CD8-positive, alpha-beta memory T cell (primary cell): ENCODE measurements around the gene MNDA. TPM values are rescaled to one million over a fixed set of nuclear protein-coding genes. Genes with fewer than 3 reads are reported as not detected.

Source experiments
- CTCF ChIA-PET: fragments of 350-600 bp; sonication (Branson Sonifier 250); formaldehyde crosslinking; loops from one replicate; lab custom pipeline; 2021; ENCODE audit warnings: antibody characterized with exemption; lab: Charles Lee
- POLR2A ChIA-PET: fragments of 350-600 bp; sonication (Branson Sonifier 250); formaldehyde crosslinking; loops from one replicate; lab custom pipeline; 2021; ENCODE audit warnings: antibody characterized with exemption; lab: Charles Lee
- DNase-seq, 5 donors: peaks; one replicate each; pipeline versions ENCODE4 v3.0.0 to v3.0.0-alpha.2; 2020 to 2022; ENCODE audit warnings: mixed read lengths in 1 of 5
- H3K27ac ChIP-seq: one replicate; pipeline ENCODE4 v1.7.0; 2013; ENCODE audit warnings: low read depth, mild to moderate bottlenecking, low read length, moderate library complexity
- H3K27me3 ChIP-seq: 2 replicates; pipeline ENCODE4 v1.7.0; 2013; ENCODE audit warnings: low read length, mild to moderate bottlenecking; ENCODE audit not compliant: insufficient read depth, poor library complexity, severe bottlenecking
- H3K36me3 ChIP-seq: 2 replicates; pipeline ENCODE4 v1.7.0; 2013; ENCODE audit warnings: mild to moderate bottlenecking, low read length, moderate library complexity; ENCODE audit not compliant: insufficient read depth
- H3K4me1 ChIP-seq: 2 replicates; pipeline ENCODE4 v1.7.0; 2013; ENCODE audit warnings: mild to moderate bottlenecking, low read length, moderate library complexity; ENCODE audit not compliant: insufficient read depth
- H3K4me3 ChIP-seq: 2 replicates; pipeline ENCODE4 v1.7.0; 2013; ENCODE audit warnings: mild to moderate bottlenecking, low read length
- H3K9me3 ChIP-seq: 2 replicates; pipeline ENCODE4 v1.7.0; 2013; ENCODE audit warnings: mild to moderate bottlenecking, low read length
- H3K27ac Mint-ChIP-seq, 8 donors: one replicate each; pipeline ENCODE4 v1.8.0; 2020 to 2021; ENCODE audit warnings: mixed read lengths in 8 of 8, mild to moderate bottlenecking in 6 of 8, inconsistent platforms in 3 of 8, moderate library complexity in 3 of 8
- H3K27me3 Mint-ChIP-seq, 2 donors: one replicate each; pipeline ENCODE4 v1.8.0; 2020 to 2021; ENCODE audit warnings: mixed read lengths in 2 of 2, mild to moderate bottlenecking in 1 of 2, moderate library complexity in 1 of 2
- H3K36me3 Mint-ChIP-seq, 3 donors: one replicate each; pipeline ENCODE4 v1.8.0; 2020 to 2021; ENCODE audit warnings: mixed read lengths in 3 of 3, inconsistent platforms in 1 of 3, mild to moderate bottlenecking in 1 of 3
- H3K4me1 Mint-ChIP-seq, 3 donors: one replicate each; pipeline ENCODE4 v1.8.0; 2020 to 2021; ENCODE audit warnings: mixed read lengths in 3 of 3, inconsistent platforms in 1 of 3, mild to moderate bottlenecking in 1 of 3
- H3K4me3 Mint-ChIP-seq, 7 donors: one replicate each; pipeline ENCODE4 v1.8.0; 2020 to 2021; ENCODE audit warnings: mixed read lengths in 7 of 7, mild to moderate bottlenecking in 6 of 7, moderate library complexity in 4 of 7, inconsistent platforms in 2 of 7
- H3K9me3 Mint-ChIP-seq, 5 donors: one replicate each; pipeline ENCODE4 v1.8.0; 2020 to 2022; ENCODE audit warnings: mixed read lengths in 5 of 5, mild to moderate bottlenecking in 3 of 5, moderate library complexity in 2 of 5, inconsistent platforms in 1 of 5
- polyA plus RNA-seq: library from polyadenylated mRNA; unstranded; fragments of 300-500 nt; fragmentation: Illumina TruSeq; gene quantifications from one replicate; pipeline ENCODE4 v1.2.3, GENCODE V29; 2021
- total RNA-seq, 2 experiments: library from RNA; stranded (reverse); gene quantifications; one replicate each; pipeline ENCODE4 v1.2.3, GENCODE V29; 2021

The MNDA gene
- total RNA-seq: under 1 TPM; 0.22 to 0.39 TPM
- polyA plus RNA-seq: 0.59 TPM

- peaks cover 7% of the 10 kb centered on the region for H3K4me1 ChIP-seq
- peaks cover 9 to 23% (median 10%) of the 10 kb centered on the region in 3 donors for H3K4me1 Mint-ChIP-seq
- H3K4me3 Mint-ChIP-seq: peak within 1 kb of the TSS in 4 of 7 donors; percentile 27 to 62 (median 42)
- H3K9me3 Mint-ChIP-seq: peaks cover 13 to 24% (median 21%) of the 10 kb centered on the region in 5 donors
- DNase-seq: no peak
- no peaks in the 10 kb centered on the region for H3K27me3 ChIP-seq
- H3K27ac Mint-ChIP-seq: peak within 1 kb of the TSS in 7 of 8 donors; percentile 7 to 67 (median 28)
- ChIA-PET POLR2A (no interaction called here), CTCF (interaction anchor here (0.8 kb wide), 1 partner anchor 113 kb away, joined by 3 read pairs; no protein-coding TSS in a partner anchor)
- H3K36me3 ChIP-seq: no peaks in the 10 kb centered on the region
- peaks cover 2 to 27% (median 5%) of the 10 kb centered on the region in 3 donors for H3K36me3 Mint-ChIP-seq
- no peaks in the 10 kb centered on the region for H3K9me3 ChIP-seq
- H3K27ac ChIP-seq: no peak within 1 kb of the TSS
- H3K27me3 Mint-ChIP-seq: no peaks in the 10 kb centered on the region
- no peak within 1 kb of the TSS for H3K4me3 ChIP-seq
Observed at GRCh38 chr1:158830904-158831507, at the start of gene MNDA. Gene MNDA, plus strand, starts transcription at chr1:158831351. Its CDS starts 10,803 bp downstream, at chr1:158842154.

GRCh38 chr1:158793604-158794003 lies 37.5 kb upstream of the MNDA start:
- H3K27me3 Mint-ChIP-seq: peaks cover 2 to 4% of the 10 kb centered on the region in 2 donors
- ChIA-PET POLR2A (no interaction called here), CTCF (interaction anchor here (0.8 to 0.9 kb wide), 2 partner anchors 14 to 278 kb away, joined by 3 to 5 read pairs; no protein-coding TSS in a partner anchor)
- Histone ChIP-seq H3K9me3 (no peaks in the 10 kb centered on the region), H3K36me3 (no peaks in the 10 kb centered on the region), H3K27me3 (no peaks in the 10 kb centered on the region), H3K27ac (no peak overlapping the region), H3K4me1 (no peaks in the 10 kb centered on the region), H3K4me3 (no peak overlapping the region)
- H3K4me1 Mint-ChIP-seq: no peaks in the 10 kb centered on the region
- H3K27ac Mint-ChIP-seq: no peak overlapping the region
- peak in 4 of 5 donors; percentile 18 to 58 (median 31) for DNase-seq
- H3K36me3 Mint-ChIP-seq: no peaks in the 10 kb centered on the region
- H3K9me3 Mint-ChIP-seq: no peaks in the 10 kb centered on the region
- no peak overlapping the region for H3K4me3 Mint-ChIP-seq

- H3K36me3 ChIP-seq: no peaks in the 10 kb centered on the region
- DNase-seq: no peak
- Mint-ChIP-seq H3K27me3 (peaks cover 2 to 7% of the 10 kb centered on the region in 2 donors), H3K9me3 (no peaks in the 10 kb centered on the region), H3K27ac (no peak overlapping the region), H3K4me1 (no peaks in the 10 kb centered on the region), H3K4me3 (no peak overlapping the region), H3K36me3 (no peaks in the 10 kb centered on the region)
- no peaks in the 10 kb centered on the region for H3K27me3 ChIP-seq
- H3K27ac ChIP-seq: no peak overlapping the region
- H3K9me3 ChIP-seq: no peaks in the 10 kb centered on the region
- no peaks in the 10 kb centered on the region for H3K4me1 ChIP-seq
- POLR2A ChIA-PET: no interaction called here
- H3K4me3 ChIP-seq: no peak overlapping the region
- CTCF ChIA-PET: interaction anchor here (0.8 to 2.5 kb wide), 3 partner anchors 13 to 278 kb away, joined by 3 to 6 read pairs (median 5); no protein-coding TSS in a partner anchor
Observed at GRCh38 chr1:158794247-158794646, 36.9 kb upstream of the MNDA start.

- H3K4me3 Mint-ChIP-seq: no peak overlapping the region
- POLR2A ChIA-PET: no interaction called here
- Histone ChIP-seq H3K27me3 (no peaks in the 10 kb centered on the region), H3K9me3 (no peaks in the 10 kb centered on the region), H3K36me3 (no peaks in the 10 kb centered on the region), H3K27ac (no peak overlapping the region), H3K4me1 (no peaks in the 10 kb centered on the region), H3K4me3 (no peak overlapping the region)
- H3K9me3 Mint-ChIP-seq: no peaks in the 10 kb centered on the region
- no peak overlapping the region for H3K27ac Mint-ChIP-seq
- no peaks in the 10 kb centered on the region for H3K4me1 Mint-ChIP-seq
- H3K36me3 Mint-ChIP-seq: no peaks in the 10 kb centered on the region
- CTCF ChIA-PET: no interaction called here
- H3K27me3 Mint-ChIP-seq: peaks cover 13 to 17% of the 10 kb centered on the region in 2 donors
- DNase-seq: no peak
Observed at GRCh38 chr1:158798531-158798930, 32.6 kb upstream of the MNDA start.

DNA sequence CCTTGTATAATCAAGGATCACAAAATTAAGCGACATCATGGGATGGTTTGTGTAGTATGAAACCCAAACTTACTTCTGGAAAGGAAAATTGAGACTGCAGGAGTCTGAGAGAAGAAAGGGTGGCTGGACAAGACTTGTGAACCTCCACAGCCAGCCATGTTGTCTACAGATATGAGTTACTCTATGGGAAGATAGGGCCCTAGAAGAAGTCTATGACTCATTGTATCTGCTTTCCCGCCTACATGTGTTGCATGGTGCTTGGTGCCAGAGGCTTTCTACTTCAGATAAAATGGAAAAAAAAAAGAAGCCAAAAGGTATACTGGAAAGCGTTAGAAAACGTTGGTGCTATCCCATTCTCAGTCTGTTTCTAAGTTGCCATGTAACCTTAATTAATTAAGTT lies 31.5 kb upstream of the MNDA start:
- H3K27me3 ChIP-seq: no peaks in the 10 kb centered on the region
- DNase-seq: no peak
- POLR2A ChIA-PET: no interaction called here
- no peak overlapping the region for H3K4me3 Mint-ChIP-seq
- no peak overlapping the region for H3K27ac Mint-ChIP-seq
- CTCF ChIA-PET: no interaction called here
- no peaks in the 10 kb centered on the region for H3K9me3 Mint-ChIP-seq
- H3K9me3 ChIP-seq: no peaks in the 10 kb centered on the region
- no peaks in the 10 kb centered on the region for H3K4me1 Mint-ChIP-seq
- no peaks in the 10 kb centered on the region for H3K4me1 ChIP-seq
- H3K27me3 Mint-ChIP-seq: peaks cover 10 to 20% of the 10 kb centered on the region in 2 donors
- H3K36me3 ChIP-seq: no peaks in the 10 kb centered on the region
- no peaks in the 10 kb centered on the region for H3K36me3 Mint-ChIP-seq
- H3K27ac ChIP-seq: no peak overlapping the region
- H3K4me3 ChIP-seq: no peak overlapping the region

DNA sequence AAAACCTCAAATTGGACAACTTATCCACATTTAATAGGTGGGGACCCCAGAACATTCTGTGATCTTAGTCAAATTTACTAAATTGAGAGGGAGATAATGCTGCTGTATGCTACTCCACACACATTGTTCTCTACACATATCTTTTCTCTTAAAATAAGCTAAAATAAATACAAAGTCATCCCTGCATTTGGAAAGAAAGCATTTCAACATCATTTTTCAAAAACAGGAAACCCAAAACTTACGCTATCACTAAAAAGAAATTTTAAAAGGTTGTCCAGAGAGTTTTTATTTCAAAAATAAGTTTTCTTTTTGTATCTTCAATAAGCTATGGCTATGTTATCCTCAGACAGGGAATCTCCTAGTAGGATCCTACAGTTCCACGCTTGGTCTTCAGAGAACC lies 30.6 kb upstream of the MNDA start:
- H3K4me3 Mint-ChIP-seq: no peak overlapping the region
- ChIA-PET POLR2A (no interaction called here), CTCF (no interaction called here)
- no peaks in the 10 kb centered on the region for H3K9me3 ChIP-seq
- H3K9me3 Mint-ChIP-seq: no peaks in the 10 kb centered on the region
- H3K27me3 ChIP-seq: no peaks in the 10 kb centered on the region
- H3K4me1 ChIP-seq: no peaks in the 10 kb centered on the region
- no peaks in the 10 kb centered on the region for H3K4me1 Mint-ChIP-seq
- no peaks in the 10 kb centered on the region for H3K36me3 ChIP-seq
- no peak overlapping the region for H3K27ac ChIP-seq
- H3K27ac Mint-ChIP-seq: no peak overlapping the region
- peaks cover 10 to 20% of the 10 kb centered on the region in 2 donors for H3K27me3 Mint-ChIP-seq
- H3K4me3 ChIP-seq: no peak overlapping the region
- no peaks in the 10 kb centered on the region for H3K36me3 Mint-ChIP-seq
- no peak for DNase-seq

- Mint-ChIP-seq H3K4me3 (no peak overlapping the region), H3K4me1 (no peaks in the 10 kb centered on the region), H3K36me3 (no peaks in the 10 kb centered on the region), H3K9me3 (no peaks in the 10 kb centered on the region), H3K27ac (no peak overlapping the region), H3K27me3 (peaks cover 10 to 25% of the 10 kb centered on the region in 2 donors)
- H3K36me3 ChIP-seq: no peaks in the 10 kb centered on the region
- no peaks in the 10 kb centered on the region for H3K27me3 ChIP-seq
- CTCF ChIA-PET: no interaction called here
- H3K27ac ChIP-seq: no peak overlapping the region
- no peak overlapping the region for H3K4me3 ChIP-seq
- no peaks in the 10 kb centered on the region for H3K4me1 ChIP-seq
- H3K9me3 ChIP-seq: no peaks in the 10 kb centered on the region
- POLR2A ChIA-PET: no interaction called here
- DNase-seq: no peak
Observed at GRCh38 chr1:158801396-158801795, 29.8 kb upstream of the MNDA start.

DNA sequence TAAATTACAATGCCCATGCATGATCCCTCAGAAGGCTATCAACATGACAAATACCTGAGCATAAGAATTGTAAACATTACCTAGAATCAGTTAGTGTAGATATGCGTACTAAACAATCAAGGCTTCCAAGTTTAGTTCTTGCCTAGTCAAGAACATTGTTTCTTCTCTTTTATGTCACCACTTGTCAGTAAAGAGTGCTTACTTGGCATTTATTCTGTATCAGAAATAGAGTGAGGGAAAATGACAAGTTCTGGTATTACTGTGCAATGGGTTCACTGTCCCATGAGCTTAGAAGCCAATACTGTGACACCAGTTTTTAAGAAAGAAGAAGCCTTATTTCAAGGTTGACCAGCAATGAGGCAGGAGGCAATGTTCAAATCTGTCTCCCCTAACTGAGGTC lies 27.5 kb upstream of the MNDA start:
- Mint-ChIP-seq H3K27me3 (peaks cover 10 to 26% of the 10 kb centered on the region in 2 donors), H3K4me1 (no peaks in the 10 kb centered on the region), H3K4me3 (no peak overlapping the region), H3K9me3 (no peaks in the 10 kb centered on the region), H3K27ac (no peak overlapping the region), H3K36me3 (no peaks in the 10 kb centered on the region)
- DNase-seq: no peak
- no peaks in the 10 kb centered on the region for H3K27me3 ChIP-seq
- no peaks in the 10 kb centered on the region for H3K9me3 ChIP-seq
- H3K4me3 ChIP-seq: no peak overlapping the region
- ChIA-PET POLR2A (no interaction called here), CTCF (no interaction called here)
- H3K4me1 ChIP-seq: no peaks in the 10 kb centered on the region
- H3K36me3 ChIP-seq: no peaks in the 10 kb centered on the region
- no peak overlapping the region for H3K27ac ChIP-seq
